CD4-positive, alpha-beta T cell treated with Interleukin-1 beta for 1 hour (primary cell): ENCODE results near the gene NFAT5.
"Not testable (repeated sequence)": the region's sequence is repeated elsewhere in the genome, so short reads cannot be mapped to it uniquely, and the experiment has no call there.

ENCODE experiments used
- DNase-seq, 2 donors: peaks; one replicate each; pipeline ENCODE4 v3.0.0-alpha.2; 2020 to 2022

The NFAT5 gene

GRCh38 chr16:69555867-69556266 is 9.9 kb upstream of the NFAT5 start:
- DNase-seq = no peak

- DNase-seq = no peak
These were observed 6.6 kb upstream of the NFAT5 start for GRCh38 chr16:69559164-69559563.

- DNase-seq = not testable (repeated sequence)
These were observed 4.4 kb upstream of the NFAT5 start for GRCh38 chr16:69561367-69561766.

GRCh38 chr16:69561901-69562300 is 3.9 kb upstream of the NFAT5 start:
- DNase-seq = no peak

- DNase-seq = no peak
These were observed 3.0 kb upstream of the NFAT5 start for GRCh38 chr16:69562813-69563212.

GRCh38 chr16:69563605-69564580 is 1.9 kb upstream of the NFAT5 start:
- DNase-seq = peak; percentile 63 to 75

- peak in 1 of 2 donors; percentile 24 for DNase-seq
These were observed 708 bp upstream of the NFAT5 start for GRCh38 chr16:69564845-69565670.

- DNase-seq = peak in 1 of 2 donors; percentile 14
These were observed 644 bp downstream of the NFAT5 start for GRCh38 chr16:69566240-69566980.

- peak in 1 of 2 donors; percentile 28 for DNase-seq
These were observed 1.4 kb downstream of the NFAT5 start for GRCh38 chr16:69566981-69567680.

- DNase-seq = no peak
These were observed 2.9 kb downstream of the NFAT5 start for GRCh38 chr16:69568676-69569075.

- not testable (repeated sequence) for DNase-seq
These were observed 13.0 kb downstream of the NFAT5 start for GRCh38 chr16:69578771-69579170.

- no peak for DNase-seq
These were observed 14.2 kb downstream of the NFAT5 start for GRCh38 chr16:69579783-69580481.

GRCh38 chr16:69581297-69581696 is 15.5 kb downstream of the NFAT5 start:
- DNase-seq = no peak

GRCh38 chr16:69584493-69584892 is 18.7 kb downstream of the NFAT5 start:
- not testable (repeated sequence) for DNase-seq

GRCh38 chr16:69589434-69590269 is 23.9 kb downstream of the NFAT5 start:
- no peak for DNase-seq

GRCh38 chr16:69590590-69590989 is 24.8 kb downstream of the NFAT5 start:
- no peak for DNase-seq

- DNase-seq = no peak
These were observed 28.0 kb downstream of the NFAT5 start for GRCh38 chr16:69593751-69594255.

GRCh38 chr16:69595127-69596036 is 29.6 kb downstream of the NFAT5 start:
- no peak for DNase-seq

GRCh38 chr16:69596801-69597200 is 31.0 kb downstream of the NFAT5 start:
- no peak for DNase-seq
